Mesodermal cell (in vitro differentiated cells): ENCODE data around the gene CASP10.
A peak's percentile ranks its signal among the peaks of the same experiment; 100 is the strongest.

Experiments used
- H3K27ac ChIP-seq: 2 replicates; pipeline ENCODE4 v1.7.0; 2013; ENCODE audit warnings: mild to moderate bottlenecking, low read depth, low read length, moderate library complexity; ENCODE audit not compliant: severe bottlenecking
- H3K36me3 ChIP-seq: 2 replicates; pipeline ENCODE4 v1.7.1; 2013; ENCODE audit warnings: mild to moderate bottlenecking, low read length, moderate library complexity; ENCODE audit not compliant: control insufficient read depth, insufficient read depth
- H3K4me1 ChIP-seq: one replicate; pipeline ENCODE4 v1.7.1; 2013; ENCODE audit warnings: mild to moderate bottlenecking, low read length; ENCODE audit not compliant: insufficient read depth, control insufficient read depth, poor library complexity, severe bottlenecking
- H3K4me3 ChIP-seq: 2 replicates; pipeline ENCODE4 v1.7.0; 2013; ENCODE audit warnings: low read length, control low read depth, mild to moderate bottlenecking; ENCODE audit not compliant: insufficient read depth, poor library complexity, severe bottlenecking; ENCODE audit errors: extremely low read depth
- H3K9me3 ChIP-seq: 2 replicates; pipeline ENCODE4 v1.7.1; 2013; ENCODE audit warnings: mild to moderate bottlenecking, low read length, moderate library complexity; ENCODE audit not compliant: control insufficient read depth
- WGBS, 2 experiments: methylation state at CpG; one replicate each; pipeline ENCODE4 v1.1.5; 2013; ENCODE audit warnings: missing lambda C conversion rate in 2 of 2; ENCODE audit not compliant: insufficient coverage in 2 of 2; 5-methylcytosine and 5-hydroxymethylcytosine counted together

Gene CASP10

DNA sequence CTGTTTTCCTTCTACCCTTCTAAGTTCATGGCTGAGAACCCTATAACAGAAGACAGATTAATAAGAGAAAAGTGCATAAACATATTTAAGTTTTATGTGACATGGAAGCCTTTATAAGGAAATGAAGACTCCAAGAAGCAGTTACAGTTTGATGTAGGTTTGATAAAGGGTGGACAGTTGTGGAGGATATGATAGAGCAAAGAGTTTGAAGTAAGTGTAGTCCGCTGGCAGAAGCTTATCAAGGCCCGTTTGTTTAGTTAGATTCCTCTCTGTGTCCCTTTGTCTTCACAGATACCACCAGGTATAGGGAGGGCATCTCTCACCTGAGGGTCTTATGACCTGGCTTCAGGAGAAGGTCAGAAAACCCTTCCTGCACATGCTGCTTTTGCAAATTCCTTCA, 66.9 kb downstream of the CASP10 start:
- Histone ChIP-seq H3K36me3 (no peaks in the 10 kb centered on the region), H3K4me3 (no peak overlapping the region), H3K4me1 (no peaks in the 10 kb centered on the region), H3K27ac (no peak overlapping the region), H3K9me3 (no peaks in the 10 kb centered on the region)
- WGBS, 2 experiments = no CpG with 5 or more reads among the region's 2 CpGs

DNA sequence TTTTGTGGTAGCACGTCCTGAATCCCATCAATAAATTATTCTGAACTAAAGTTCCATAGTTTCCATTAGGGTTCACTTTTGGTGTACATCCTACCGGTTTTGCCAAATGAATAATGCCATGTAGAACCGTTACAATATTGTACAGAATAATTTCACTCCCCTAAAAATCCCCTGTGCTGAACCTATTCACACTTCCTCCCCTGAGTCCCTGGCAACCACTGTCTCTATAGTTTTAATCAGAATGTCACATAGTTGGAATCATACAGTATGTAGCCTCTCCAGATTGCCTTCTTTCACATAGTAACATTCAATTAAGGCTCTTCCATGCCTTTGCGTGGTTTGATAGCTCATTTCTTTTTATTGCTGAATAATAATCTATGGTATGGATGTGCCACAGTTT, 67.8 kb downstream of the CASP10 start:
- WGBS, 2 experiments = 96 to 97% methylated on average over 3 of the region's 4 CpGs

DNA sequence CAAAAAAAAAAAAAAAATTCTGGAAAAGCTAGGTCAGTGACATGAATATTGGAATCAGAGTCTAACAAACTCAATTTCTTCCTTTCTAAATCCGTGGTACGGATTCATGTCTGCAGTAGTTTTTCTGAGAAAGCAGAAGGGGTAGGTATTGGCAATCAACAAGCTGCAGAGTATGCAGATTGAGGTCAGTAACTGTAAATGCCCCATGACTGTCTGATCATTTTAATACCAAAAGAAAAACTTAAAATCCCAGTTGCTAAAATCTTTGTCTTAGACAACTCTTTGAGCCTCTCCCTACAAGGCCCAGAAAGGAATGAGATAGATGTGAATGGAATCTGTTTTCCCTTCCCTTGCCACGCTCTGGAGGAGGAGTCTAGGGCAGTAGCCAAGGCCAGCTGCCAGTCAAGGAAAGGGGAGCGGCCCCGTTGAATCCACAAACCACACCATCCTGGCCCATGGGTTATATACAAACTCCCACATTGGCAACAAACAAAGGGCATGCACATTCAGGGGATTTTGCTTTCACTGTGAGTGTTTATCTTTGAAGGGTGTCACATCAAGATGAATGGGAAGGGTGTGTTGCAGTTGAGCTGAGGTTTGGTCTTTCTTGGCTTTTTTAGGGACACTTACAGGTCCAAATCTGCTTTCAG, 71.3 kb downstream of the CASP10 start:
- no peaks in the 10 kb centered on the region for H3K9me3 ChIP-seq
- H3K27ac ChIP-seq = no peak overlapping the region
- H3K36me3 ChIP-seq = no peaks in the 10 kb centered on the region
- H3K4me3 ChIP-seq = no peak overlapping the region
- peaks cover 5% of the 10 kb centered on the region for H3K4me1 ChIP-seq
- 80% methylated on average over 2 of the region's 5 CpGs; no CpG with 5 or more reads in 1 of the 2 experiments for WGBS, 2 experiments

More for the DNA sequence above, 67.8 kb downstream of the CASP10 start:
- no peaks in the 10 kb centered on the region for H3K9me3 ChIP-seq
- no peak overlapping the region for H3K4me3 ChIP-seq
- H3K27ac ChIP-seq = no peak overlapping the region
- H3K36me3 ChIP-seq = no peaks in the 10 kb centered on the region
- H3K4me1 ChIP-seq = no peaks in the 10 kb centered on the region

DNA sequence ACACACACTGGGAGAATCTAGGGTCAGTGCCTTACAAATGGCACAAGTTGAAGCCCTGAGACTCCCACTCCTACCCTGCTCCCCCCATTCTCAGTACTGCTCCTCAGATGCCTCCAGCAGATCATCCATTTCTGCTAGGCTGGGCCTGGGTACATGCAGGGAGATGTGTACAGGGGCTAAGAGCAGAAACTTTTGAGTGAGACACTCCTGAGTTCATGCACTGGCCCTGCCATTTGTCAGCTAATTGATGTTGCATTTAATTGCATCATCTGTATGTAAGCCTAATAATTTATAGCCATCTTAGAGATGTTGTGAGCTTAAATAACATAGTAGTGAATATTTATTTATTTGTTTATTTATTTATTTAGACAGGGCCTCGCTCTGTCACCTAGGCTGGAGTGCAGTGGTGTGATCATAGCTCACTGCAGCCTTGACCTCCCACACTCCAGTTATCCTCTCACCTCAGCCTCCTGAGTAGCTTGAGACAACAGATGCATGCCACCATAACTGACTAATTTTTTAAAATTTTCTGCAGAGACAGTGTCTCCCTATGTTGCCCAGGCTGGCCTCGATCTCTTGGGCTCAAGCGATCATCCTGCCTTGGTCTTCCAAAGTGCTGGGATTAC, 72.6 kb downstream of the CASP10 start:
- WGBS, 2 experiments = 95 to 100% methylated on average over 2 of the region's 3 CpGs
- Histone ChIP-seq H3K36me3 (no peaks in the 10 kb centered on the region), H3K4me3 (no peak overlapping the region)

DNA sequence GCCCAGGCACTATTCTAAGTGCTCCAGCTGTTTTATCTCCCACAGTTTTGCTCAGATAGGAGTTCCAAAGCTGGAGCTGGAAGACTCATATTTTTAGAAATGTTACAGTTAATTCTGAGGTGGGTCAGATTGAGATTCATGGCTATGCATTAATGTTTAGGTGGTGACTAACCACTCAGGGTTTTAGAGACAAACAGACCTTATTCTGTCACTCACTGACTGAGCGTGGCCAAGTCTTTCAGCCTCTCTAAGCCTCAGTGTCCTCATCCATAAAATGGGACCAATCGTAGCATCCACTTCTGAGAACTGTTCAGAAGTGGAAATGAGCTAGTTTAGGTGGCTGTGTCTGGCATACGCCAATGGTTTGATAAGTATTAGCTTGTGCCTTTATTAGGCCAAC, 73.1 kb downstream of the CASP10 start:
- 90 to 100% methylated on average over 1 to 2 of the region's 3 CpGs for WGBS, 2 experiments
- Histone ChIP-seq H3K27ac (no peak overlapping the region), H3K4me3 (no peak overlapping the region), H3K36me3 (no peaks in the 10 kb centered on the region), H3K9me3 (no peaks in the 10 kb centered on the region), H3K4me1 (peaks cover 11% of the 10 kb centered on the region)

More for the DNA sequence above, 72.6 kb downstream of the CASP10 start:
- H3K27ac ChIP-seq = no peak overlapping the region
- H3K4me1 ChIP-seq = peaks cover 11% of the 10 kb centered on the region
- no peaks in the 10 kb centered on the region for H3K9me3 ChIP-seq

DNA sequence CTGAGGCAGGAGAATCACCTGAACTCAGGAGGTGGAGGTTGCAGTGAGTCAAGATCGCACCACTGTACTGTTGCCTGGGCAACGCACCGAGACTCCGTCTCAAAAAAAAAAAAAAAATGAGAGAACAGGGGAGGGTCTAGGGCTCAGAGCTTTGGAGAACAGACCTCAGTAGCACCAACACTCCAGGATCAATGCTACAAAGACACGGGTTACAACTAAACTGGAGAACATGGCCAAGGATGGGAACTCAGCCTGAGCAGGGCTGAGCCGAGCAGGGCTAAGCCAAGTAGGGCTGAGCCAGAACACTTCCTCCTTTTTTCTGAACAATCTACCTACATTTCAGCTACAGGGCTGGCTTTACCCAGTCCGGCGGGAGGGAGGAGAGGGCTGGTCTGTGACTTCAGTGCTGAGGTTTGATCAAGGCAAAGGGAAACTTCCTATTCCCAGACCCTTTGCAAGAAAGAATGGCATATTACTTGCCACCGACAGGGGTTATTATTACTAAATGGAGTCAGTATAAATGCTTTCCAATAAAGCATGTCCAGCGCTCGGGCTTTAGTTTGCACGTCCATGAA, 74.5 kb downstream of the CASP10 start:
- 58 to 65% methylated on average over 4 to 8 of the region's 12 CpGs for WGBS, 2 experiments
- peaks cover 11% of the 10 kb centered on the region for H3K4me1 ChIP-seq
- peak overlapping the region; percentile 54 for H3K4me3 ChIP-seq
- peak overlapping the region; percentile 95 for H3K27ac ChIP-seq
- H3K9me3 ChIP-seq = no peaks in the 10 kb centered on the region
- H3K36me3 ChIP-seq = no peaks in the 10 kb centered on the region

DNA sequence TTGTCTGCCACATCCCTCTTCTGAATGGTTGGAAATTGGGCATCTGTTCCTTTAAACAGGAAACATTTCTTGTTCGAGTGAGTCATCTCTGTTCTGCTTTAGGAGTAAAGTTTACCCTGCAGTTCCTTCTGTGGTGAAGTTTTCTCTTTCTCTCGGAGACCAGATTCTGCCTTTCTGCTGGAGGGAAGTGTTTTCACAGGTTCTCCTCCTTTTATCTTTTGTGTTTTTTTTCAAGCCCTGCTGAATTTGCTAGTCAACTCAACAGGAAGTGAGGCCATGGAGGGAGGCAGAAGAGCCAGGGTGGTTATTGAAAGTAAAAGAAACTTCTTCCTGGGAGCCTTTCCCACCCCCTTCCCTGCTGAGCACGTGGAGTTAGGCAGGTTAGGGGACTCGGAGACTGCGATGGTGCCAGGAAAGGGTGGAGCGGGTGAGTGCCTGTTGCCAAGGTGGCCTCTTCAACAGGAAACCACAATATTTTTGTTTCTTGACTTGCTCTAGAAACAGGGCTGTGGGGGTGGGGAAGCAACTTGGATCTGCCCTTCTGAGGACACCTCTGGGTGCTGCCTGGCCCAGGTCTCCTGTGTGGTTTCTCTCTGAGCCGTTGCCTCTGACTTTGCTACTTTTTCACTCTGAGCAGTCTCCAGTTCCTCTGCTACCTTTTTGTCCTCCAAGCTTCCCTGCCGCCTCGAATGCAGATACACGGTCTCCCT, 75.2 kb downstream of the CASP10 start:
- Histone ChIP-seq H3K4me3 (peak overlapping the region; percentile 54), H3K27ac (peak overlapping the region; percentile 95), H3K9me3 (no peaks in the 10 kb centered on the region), H3K4me1 (peaks cover 11% of the 10 kb centered on the region), H3K36me3 (no peaks in the 10 kb centered on the region)
- WGBS, 2 experiments = 15 to 24% methylated on average over 5 of the region's 10 CpGs

DNA sequence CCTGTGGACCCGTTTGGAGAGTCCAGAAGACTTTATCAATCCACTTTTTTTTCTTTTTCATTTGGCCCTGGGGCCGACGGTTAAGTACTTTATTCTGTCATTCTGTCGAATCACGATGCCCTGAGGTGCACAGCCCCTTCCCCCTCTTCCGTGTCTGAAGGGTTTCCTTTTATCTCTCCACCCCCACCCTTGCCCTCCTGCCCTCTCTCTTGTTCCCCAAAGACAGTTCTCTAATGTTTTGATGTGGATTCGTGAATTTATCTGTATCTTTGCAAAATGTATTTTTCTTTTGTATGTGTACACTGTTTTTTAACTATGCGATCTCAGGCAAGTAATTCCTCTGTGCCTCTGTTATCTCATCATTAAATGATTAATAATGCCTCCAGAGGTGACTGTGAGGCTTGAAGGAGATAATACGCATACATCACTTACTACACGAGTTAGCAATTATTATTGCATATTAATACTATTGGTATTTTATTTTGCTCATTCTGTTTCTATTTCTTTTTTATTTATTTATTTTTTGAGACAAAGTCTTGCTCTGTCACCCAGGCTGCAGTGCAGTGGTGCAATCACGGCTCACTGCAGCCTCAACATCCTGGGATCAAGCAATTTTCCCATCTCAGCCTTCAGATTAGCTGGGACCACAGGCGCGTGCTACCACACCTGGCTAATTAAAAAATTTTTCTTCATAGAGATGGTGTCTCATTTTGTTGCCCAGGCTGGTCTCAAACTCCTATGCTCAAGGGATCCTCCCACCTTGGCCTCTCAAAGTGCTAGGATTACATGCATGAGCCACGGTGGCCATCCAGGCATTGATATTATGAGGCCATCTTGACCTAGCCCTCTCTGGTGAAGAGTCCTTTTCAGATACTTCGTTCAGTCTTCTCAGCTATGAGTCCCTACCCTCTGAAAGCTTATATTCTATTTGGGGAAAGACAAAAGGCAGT, 76.0 kb downstream of the CASP10 start:
- H3K27ac ChIP-seq = peak overlapping the region; percentile 95
- H3K9me3 ChIP-seq = no peaks in the 10 kb centered on the region
- no peaks in the 10 kb centered on the region for H3K36me3 ChIP-seq
- WGBS, 2 experiments = 34 to 48% methylated on average over 9 to 10 of the region's 15 CpGs
- peaks cover 11% of the 10 kb centered on the region for H3K4me1 ChIP-seq
- peak overlapping the region; percentile 54 for H3K4me3 ChIP-seq

DNA sequence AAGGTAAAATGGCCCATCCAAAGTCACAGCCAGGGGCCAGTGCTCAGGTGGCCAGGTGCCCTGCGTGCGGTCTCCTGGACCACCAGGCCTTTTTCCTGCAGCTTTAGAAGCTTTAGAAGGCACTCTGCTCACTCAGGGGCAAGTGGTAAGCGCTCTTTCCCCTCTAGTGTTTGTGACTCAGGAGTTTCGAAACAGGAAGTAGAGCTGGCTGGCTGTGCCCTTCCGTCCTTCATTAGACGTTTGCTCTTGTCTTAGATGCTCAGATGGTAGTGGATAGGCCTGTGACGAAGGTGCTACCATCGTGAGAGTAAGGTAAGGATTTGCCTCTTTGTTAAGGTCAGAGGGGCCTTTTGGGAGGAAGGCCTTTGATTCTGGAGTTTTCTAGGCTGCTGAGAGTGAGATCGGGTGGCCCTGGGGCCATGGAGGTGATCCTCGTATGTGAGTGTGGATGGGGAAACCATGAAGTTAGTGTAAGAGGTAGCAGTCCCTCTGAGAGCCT, 77.4 kb downstream of the CASP10 start, which contains the start of gene CASP8:
CASP8 (plus strand) TSS at position 235 of the 499 bp plus-strand sequence. CDS start 5,951 bp downstream, outside the sequence.
- no peaks in the 10 kb centered on the region for H3K36me3 ChIP-seq
- peak within 1 kb of the TSS; percentile 54 for H3K4me3 ChIP-seq
- H3K4me1 ChIP-seq = peaks cover 11% of the 10 kb centered on the region
- no peak within 1 kb of the TSS for H3K27ac ChIP-seq
- H3K9me3 ChIP-seq = no peaks in the 10 kb centered on the region
- 88 to 98% methylated on average over 9 to 10 of the region's 10 CpGs for WGBS, 2 experiments

DNA sequence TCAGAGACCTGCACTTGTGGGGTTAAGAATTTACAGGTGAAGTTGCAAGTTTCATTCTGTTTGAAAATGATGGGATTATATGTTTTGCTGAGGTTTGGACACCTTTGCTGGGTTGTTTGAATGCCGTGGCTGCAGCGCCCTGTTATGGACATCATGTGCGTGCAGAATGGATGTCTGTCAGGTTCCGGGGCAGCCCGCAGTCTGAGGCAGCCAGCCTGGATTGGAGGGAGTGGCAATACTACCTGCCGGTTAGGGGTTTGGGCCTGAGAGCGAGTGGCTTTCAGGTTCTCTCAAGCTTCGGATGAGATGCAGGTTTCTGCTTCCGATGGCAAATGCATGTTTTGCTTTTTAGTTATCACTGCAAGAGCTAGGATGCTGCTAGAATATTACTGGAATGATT, 78.5 kb downstream of the CASP10 start:
- Histone ChIP-seq H3K27ac (no peak overlapping the region), H3K4me3 (no peak overlapping the region), H3K4me1 (peaks cover 11% of the 10 kb centered on the region), H3K9me3 (no peaks in the 10 kb centered on the region), H3K36me3 (peaks cover under 1% of the 10 kb centered on the region)
- WGBS, 2 experiments = 94 to 95% methylated on average over 9 of the region's 9 CpGs
